HG02981 (cell line): ENCODE measurements around the gene SPN.
"Not testable (repeated sequence)": the region's sequence is repeated elsewhere in the genome, so short reads cannot be mapped to it uniquely, and the experiment has no call there.

Source experiments
- ATAC-seq: cut with Tn5 transposase; IDR thresholded peaks from one replicate; pipeline ENCODE4 v1.9.1; 2021; ENCODE audit warnings: mild to moderate bottlenecking, moderate library complexity; ENCODE audit not compliant: unreplicated experiment

SPN gene

DNA sequence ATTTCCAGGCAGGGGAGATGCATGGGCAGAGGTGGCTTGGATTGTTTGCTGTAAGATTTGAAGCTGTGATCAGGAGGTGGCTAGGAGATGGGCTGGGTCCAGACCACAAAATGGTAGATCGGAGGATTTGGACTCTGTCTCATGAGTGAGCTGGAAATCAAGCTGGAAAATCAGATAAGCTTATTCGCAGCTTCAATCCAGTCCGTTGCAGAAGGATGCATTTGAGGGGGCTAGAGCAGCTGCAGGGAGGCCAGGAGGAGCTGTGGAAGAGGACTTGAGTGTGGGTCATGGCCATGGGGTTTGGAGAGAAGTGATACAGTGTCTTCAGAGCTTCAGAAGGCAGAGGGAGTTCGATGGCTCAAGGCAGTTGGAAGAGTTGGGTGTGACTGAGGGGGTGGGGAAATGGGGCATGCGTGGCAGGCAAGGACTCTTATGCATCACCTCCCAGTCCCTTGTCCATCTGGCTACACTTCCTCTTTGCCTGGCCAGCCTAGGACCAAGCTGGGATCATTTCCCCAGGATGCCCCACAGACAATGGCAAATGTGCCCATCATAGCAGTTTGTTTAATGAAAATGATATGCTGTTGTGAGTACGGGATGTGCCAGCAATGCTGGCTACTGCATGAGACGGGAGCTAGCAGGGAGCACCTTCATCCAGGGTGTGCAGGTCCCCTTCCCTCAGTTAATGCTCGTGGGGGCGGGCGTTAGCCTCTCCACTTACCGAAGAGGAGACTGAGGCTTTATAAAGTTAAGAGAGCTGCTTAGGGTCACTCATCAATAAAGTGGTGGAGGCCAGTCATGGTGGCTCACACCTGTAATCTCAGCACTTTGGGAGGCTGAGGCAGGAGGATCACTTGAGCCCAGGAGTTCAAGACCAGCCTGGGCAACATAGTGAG, 36.5 kb downstream of the SPN start:
- ATAC-seq = no peak

DNA sequence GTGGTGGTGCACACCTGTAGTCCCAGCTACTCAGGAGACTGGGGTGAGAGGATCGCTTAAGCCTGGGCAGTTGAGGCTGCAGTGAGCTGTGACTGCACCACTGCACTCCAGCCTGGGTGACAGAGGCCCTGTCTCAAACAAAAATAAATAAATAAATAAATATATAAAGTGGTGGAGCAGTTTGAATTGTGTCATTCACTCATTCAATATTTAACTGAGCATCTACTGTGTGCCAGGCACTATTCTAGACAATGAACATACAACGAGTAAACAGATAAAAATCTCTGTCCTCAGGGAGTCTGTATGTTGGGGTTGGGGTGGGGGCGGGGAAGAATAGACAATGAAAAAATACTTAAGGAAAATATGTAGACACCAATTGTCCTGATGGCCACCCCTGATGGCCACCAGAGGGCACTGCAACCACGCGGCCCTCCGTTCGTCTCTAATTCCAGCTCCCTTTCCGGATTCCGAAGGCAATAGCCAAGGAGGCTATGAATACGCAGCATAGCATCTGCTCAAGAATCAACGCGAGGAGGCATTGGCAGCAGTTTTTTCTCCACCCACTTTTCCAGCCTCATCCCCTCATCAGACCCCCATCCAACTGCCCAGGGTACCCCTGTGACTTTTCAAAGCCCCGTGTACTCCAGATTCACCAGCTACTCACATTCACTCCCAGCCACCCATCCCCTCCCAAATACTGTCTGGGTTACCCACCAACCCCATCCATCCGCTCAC, 37.4 kb downstream of the SPN start:
- no peak for ATAC-seq

DNA sequence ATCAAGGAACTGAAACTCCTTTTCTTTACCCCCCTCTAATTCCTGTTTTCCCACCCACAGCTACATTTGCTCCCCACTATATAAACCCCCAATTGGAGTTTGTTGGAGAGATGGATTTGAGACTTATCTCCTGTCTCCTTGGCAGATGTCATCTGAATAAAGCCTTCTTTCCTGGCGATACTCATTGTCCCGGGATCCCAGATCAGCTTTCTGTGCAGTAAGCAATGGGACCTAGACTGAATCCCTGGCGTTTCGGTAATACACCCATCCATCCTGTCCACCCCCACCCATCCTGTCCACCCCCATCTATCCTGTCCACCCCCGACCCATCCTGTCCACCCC, 38.1 kb downstream of the SPN start:
- ATAC-seq = no peak

DNA sequence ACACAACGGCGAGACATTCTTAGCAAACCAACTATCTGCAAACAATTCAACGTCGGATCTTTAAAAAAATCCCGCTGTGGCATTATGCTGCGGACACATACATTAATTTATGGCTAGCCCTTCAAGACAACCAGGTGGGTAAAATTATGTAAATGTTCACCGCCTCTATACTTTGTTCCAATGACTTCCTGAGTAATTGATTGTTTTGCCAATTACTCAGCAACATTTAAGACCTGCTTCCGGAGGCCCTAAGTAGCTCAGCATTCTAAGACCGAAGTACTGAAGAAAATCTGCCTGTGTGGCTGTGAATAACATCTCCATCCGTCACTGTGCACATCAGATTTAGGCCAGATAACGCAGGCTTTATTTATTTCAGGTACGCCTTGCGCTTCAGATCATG, 39.2 kb downstream of the SPN start:
- no peak for ATAC-seq

DNA sequence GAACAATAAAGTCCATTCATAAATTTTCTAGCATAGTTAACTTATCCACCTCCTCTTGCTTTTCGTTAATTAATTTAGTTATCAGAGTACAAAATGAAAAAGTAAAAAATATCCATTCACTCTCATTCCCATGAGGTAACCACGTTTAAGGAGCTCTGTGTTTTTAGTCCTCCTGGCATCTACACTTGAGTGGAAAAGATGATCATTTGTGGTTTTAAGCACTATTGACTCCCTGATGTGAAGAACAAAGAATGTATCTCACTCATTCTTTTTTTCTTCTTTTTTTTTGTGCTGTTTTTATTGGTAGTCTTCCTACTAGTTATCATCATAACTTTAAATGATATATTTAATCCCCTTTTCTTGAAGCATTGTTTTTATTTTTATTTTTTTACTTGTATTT, 42.0 kb downstream of the SPN start:
- ATAC-seq = no peak

DNA sequence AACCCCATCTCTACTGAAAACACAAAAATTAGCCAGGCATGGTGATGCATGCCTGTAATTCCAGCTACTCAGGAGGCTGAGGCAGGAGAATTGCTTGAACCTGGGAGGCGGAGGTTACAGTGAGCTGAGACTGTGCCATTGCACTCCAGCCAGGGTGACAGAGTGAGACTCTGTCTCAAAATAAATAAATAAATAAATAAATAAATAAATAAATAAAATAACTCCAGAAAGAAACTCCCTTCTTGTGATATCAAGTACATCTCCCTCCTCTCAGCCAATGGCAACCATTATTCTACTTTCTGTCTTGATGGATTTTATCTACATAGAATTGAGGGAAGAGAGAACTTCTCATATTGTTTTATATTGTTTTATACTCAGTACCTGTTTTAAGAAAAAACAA, 44.1 kb downstream of the SPN start:
- ATAC-seq = not testable (repeated sequence)

DNA sequence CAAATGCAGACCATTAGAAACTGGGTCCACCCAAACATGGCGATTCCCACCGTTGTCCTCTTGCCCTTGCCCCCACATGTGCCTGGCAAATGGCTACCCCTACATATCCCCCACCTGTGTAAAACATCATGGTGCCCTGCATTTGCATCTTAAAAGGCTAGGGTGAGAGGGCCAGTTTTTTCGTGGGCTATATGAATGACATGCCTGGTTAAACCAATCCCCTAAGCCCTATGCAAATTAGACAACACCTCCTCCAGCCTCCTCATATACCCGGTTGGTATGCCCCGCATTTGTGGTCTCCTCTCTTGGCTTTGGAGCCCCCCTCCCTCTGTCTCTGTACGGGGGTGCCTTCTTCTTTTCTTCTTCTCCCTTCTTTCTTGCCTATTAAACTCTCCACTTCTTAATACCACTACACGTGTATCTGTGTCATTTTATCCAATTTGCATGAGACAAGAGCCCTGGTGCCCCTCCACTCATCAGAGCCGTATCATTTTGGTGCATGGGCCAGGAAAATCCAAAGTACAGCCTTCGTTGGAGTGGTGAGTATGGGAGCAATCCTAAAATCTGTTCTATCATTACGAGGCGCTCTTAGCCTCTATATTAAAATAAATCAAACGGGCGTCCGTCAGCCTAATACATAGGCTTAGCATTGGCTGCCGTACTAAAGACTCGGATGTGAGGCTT, 46.0 kb downstream of the SPN start:
- no peak for ATAC-seq

DNA sequence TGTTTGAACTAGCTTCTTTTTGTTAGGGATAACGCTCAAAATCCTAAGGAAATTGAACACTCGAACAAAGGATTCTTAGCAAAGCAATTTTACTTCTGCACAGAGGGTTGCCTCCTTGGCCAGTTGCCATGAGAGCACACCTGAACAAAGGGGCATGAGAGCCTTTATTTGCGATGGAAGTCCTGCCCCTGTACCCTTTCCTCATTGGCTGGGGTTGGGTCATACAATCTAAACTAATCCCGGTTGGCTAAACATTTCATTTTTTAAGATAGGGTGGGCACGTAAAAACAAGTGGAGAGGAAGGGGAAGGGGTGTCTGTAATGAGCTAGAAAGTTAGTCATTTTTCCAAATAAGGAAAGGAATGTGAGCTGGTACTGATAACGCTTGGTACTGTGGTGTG, 46.6 kb downstream of the SPN start:
- not testable (repeated sequence) for ATAC-seq

DNA sequence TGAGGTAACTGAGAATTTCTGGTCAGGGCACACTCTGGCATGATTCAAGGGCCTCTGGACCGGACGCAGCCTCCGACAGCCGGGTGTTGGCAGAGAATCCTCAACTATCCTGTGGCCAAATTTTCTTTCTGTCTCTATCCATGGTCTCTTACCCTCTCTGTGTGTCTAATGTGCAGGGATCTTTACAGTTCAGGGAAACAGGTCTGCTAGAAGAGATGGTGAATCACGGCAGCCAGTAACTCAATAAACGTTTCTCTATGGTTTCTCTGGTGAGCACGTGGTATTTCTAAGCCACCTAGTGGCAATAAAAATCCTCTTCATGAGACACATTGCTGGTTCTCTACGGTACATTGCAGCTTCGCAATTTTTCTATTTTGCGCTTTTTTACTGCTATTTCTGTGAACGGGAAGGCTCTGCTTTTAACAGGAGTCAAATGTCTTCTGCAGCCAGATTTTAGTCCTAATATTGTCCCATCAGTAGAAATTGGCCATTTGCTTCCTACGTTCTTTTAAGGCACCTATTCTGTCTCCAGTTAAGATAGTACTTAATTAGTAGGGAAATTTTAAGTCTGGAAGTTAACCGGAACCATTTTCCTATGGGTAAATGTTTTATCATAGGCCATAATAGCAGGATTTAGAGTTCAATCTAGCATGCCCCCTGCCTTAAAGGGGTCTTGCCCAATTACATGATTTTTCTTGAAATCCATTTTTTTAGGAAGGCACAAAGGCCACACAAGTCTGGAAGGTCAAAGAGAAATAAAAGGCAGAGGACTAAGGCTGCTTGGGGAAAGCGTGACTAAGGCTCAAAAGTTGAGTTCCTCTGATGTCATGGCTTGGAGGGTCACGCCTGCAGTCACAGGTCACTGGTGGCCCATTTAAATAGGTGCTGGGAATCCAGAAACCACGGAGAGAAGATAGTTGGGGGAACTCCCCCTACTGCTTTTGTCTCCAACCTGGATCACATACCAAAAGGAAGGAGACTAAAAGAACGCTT, 47.5 kb downstream of the SPN start:
- ATAC-seq = no peak

DNA sequence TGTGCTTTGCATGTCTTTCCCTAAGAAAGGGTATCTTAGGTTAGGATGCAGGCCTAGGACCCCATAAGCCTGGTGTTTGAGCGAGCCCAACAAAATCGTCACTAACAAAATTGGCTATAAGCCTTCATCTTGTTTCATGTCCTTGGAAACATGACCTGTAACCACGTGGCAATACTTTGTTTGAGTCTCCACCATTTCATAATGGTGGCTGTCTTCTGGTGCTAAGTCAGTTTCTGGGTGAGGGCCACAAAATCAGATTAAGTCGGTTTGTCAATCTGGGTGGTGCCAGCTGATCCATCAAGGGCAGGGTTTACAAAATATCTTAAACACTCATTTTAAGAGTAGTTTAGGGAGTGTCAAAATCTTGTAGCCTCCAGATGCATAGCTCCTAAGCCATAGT, 49.8 kb downstream of the SPN start:
- no peak for ATAC-seq

DNA sequence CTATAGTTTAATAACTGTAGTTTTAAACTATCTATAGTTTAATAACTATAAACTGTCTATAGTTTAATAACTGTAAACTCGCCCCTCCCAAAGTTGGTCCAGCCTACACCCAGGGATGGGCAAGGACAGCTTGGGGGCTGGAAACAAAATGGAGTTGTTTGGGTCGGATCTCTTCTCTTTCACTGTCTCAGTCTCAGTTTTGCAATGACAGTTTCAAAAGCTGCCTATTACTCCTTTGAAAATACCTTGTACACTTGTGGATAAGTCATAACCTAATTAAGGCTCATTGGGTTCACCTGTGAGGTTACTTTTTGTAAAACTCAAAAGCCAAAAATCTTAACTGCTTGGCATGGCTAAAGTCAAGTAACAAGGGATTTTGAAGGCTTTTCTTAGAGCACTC, 51.3 kb downstream of the SPN start:
- ATAC-seq = no peak

DNA sequence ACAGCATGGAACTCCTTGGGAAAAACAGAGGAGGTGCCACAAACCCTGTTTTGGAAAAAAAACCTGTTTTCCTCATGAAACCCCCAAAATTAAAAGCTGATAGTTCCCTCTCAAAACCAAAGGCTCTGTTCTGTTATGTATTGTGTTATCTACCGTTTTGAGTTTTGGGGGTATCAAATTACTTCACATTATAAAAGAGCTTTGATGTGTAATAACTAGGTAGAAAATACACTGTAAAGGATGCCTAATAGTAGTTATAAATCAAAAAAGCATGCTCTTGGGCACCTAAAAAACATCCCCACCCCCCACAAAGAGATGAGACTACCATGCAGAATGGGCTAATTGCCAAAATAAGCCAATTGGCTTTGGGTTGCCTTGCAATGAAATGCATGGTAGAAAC, 51.9 kb downstream of the SPN start:
- ATAC-seq = no peak

DNA sequence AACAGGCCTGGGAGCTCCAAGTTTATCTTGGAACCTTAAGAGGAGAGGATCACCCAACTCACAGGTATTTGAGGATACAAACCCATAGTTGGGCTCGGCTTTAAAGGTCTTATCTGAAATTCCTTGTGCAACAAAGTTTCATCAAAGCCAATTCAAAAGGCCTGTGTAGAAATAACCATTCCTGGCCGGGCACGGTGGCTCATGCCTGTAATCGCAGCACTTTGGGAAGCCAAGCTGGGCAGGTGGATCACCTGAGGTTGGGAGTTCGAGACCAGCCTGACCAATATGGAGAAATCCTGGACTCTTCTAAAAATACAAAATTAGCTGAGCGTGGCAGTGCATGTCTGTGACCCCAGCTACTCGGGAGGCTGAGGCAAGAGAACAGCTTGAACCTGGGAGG, 54.1 kb downstream of the SPN start:
- ATAC-seq = no peak

DNA sequence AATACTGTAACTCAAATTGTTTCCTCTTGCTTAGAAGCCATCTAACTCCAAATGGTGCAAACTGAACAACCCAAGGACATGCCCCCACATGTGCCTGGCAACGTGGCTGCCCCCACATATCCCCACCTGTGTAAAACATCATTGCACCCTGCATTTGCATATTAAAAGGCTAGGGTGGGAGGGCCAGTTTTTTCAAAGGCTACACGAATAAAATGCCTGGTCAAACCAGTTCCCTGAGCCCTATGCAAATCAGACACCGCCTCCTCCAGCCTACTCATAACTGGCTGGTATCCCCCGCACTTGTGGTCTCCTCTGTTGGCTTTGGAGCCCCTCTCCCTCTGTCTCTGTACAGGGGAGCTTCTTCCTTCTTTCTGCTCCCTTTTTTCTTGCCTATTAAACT, 56.0 kb downstream of the SPN start:
- ATAC-seq = no peak
